Esophagus muscularis mucosa (tissue), 4 donors: ENCODE measurements around the gene GORASP1. TPM values are rescaled to one million over a fixed set of nuclear protein-coding genes. Genes with fewer than 3 reads are reported as not detected.

ENCODE experiments used
- DNase-seq: peaks from one replicate; pipeline ENCODE4 v3.0.0-alpha.2; 2017; ENCODE audit errors: extremely low spot score
- H3K27ac ChIP-seq, 4 donors: fragments of 200-600 bp; sonication (generic); replicated peaks in 1 of 4; 1 replicate in 3 of 4; 2 replicates in 1 of 4; pipeline ENCODE4 v1.5.1; 2016 to 2019; ENCODE audit warnings: mild to moderate bottlenecking in 1 of 4
- H3K27me3 ChIP-seq, 4 donors: fragments of 200-600 bp; sonication (generic); one replicate each; pipeline versions ENCODE4 v1.5.1 to v1.6.0; 2016 to 2019
- H3K36me3 ChIP-seq, 4 donors: fragments of 200-600 bp; sonication (generic); one replicate each; pipeline ENCODE4 v1.5.1; 2016 to 2019
- H3K4me1 ChIP-seq, 4 donors: fragments of 200-600 bp; sonication (generic); one replicate each; pipeline ENCODE4 v1.5.1; 2016 to 2019
- H3K4me3 ChIP-seq, 4 donors: fragments of 200-600 bp; sonication (generic); 1 replicate in 2 of 4; 2 replicates in 2 of 4; pipeline ENCODE4 v1.5.1; 2016 to 2019; ENCODE audit warnings: mild to moderate bottlenecking in 4 of 4, moderate library complexity in 1 of 4
- H3K9me3 ChIP-seq, 4 donors: fragments of 200-600 bp; sonication (generic); 1 replicate in 3 of 4; 2 replicates in 1 of 4; pipeline ENCODE4 v1.5.1; 2016 to 2019
- CTCF ChIP-seq, 3 experiments: fragments of 200-600 bp in 2 of 3; fragments of 450-650 bp in 1 of 3; sonication (generic) in 2 of 3; IDR thresholded peaks; one replicate each; pipeline ENCODE4 v1.5.1; 2017 to 2019; ENCODE audit warnings: antibody characterized with exemption in 3 of 3, mild to moderate bottlenecking in 2 of 3, moderate library complexity in 1 of 3
- EP300 ChIP-seq: sonication (generic); formaldehyde crosslinking; IDR thresholded peaks from one replicate; pipeline ENCODE4 v1.6.1; 2017; ENCODE audit warnings: antibody characterized with exemption
- POLR2A ChIP-seq: fragments of 450-650 bp; IDR thresholded peaks from one replicate; pipeline ENCODE4 v1.6.1; 2017; ENCODE audit warnings: antibody characterized with exemption, moderate library complexity, mild to moderate bottlenecking, low read depth
- POLR2AphosphoS5 ChIP-seq, 2 donors: sonication (generic); formaldehyde crosslinking; IDR thresholded peaks; one replicate each; pipeline ENCODE4 v1.6.1; 2017; ENCODE audit warnings: antibody characterized with exemption in 2 of 2
- WGBS: methylation state at CpG from one replicate; pipeline ENCODE4 v1.1.5; 2018; 5-methylcytosine and 5-hydroxymethylcytosine counted together
- intact Hi-C: fragments of 100-400 bp; cut with DNase I; formaldehyde crosslinking; loops from one replicate; pipeline ENCODE4 v1.15.1; 2023
- total RNA-seq, 4 donors: library from RNA; depleted of rRNA; stranded (reverse); fragments of >200 nt; gene quantifications; one replicate each; pipeline versions ENCODE4 v1.1.0 to v1.2.1, GENCODE V29; 2016

GORASP1 gene
- total RNA-seq, 4 donors from 2014 or later, result 53.7 to 88.7 (median 67.8) TPM

- WGBS, result 58% methylated on average over 3 of the region's 6 CpGs
- no peak for TF ChIP-seq EP300
- no peak for TF ChIP-seq CTCF (IDR thresholded peaks at IDR 0.05)
- TF ChIP-seq POLR2A, result no peak
- TF ChIP-seq POLR2AphosphoS5 (IDR thresholded peaks at IDR 0.05), result no peak
- peak; percentile 74 for DNase-seq
- no peak overlapping the region for H3K4me3 ChIP-seq
- H3K27me3 ChIP-seq, result no peaks in the 10 kb centered on the region
- peaks cover 13 to 35% (median 24%) of the 10 kb centered on the region in 4 donors for H3K36me3 ChIP-seq
- H3K9me3 ChIP-seq, result no peaks in the 10 kb centered on the region
- intact Hi-C loops, result no loop called here
- peaks cover 54 to 70% (median 67%) of the 10 kb centered on the region in 4 donors for H3K4me1 ChIP-seq
- peak overlapping the region; percentile 6 to 92 (median 44) for H3K27ac ChIP-seq
These were observed 3.5 kb downstream of the GORASP1 start for GRCh38 chr3:39103791-39104552.

- 79% methylated on average over 4 of the region's 4 CpGs for WGBS
- Histone ChIP-seq H3K4me3 (no peak overlapping the region), H3K4me1 (peaks cover 50 to 64% (median 60%) of the 10 kb centered on the region in 4 donors), H3K9me3 (no peaks in the 10 kb centered on the region), H3K27ac (peak overlapping the region in 3 of 4 donors; percentile 6 to 92 (median 44)), H3K27me3 (no peaks in the 10 kb centered on the region), H3K36me3 (peaks cover 20 to 42% (median 31%) of the 10 kb centered on the region in 4 donors)
- no peak for TF ChIP-seq POLR2AphosphoS5 (IDR thresholded peaks at IDR 0.05)
- TF ChIP-seq POLR2A, result no peak
- TF ChIP-seq CTCF (IDR thresholded peaks at IDR 0.05), result no peak
- no peak for TF ChIP-seq EP300
- intact Hi-C loops, result no loop called here
- no peak for DNase-seq
These were observed 4.1 kb downstream of the GORASP1 start for GRCh38 chr3:39103324-39103693.

GRCh38 chr3:39102504-39103323, 4.7 kb downstream of the GORASP1 start:
- H3K4me3 ChIP-seq, result no peak overlapping the region
- no peaks in the 10 kb centered on the region for H3K27me3 ChIP-seq
- intact Hi-C loops, result no loop called here
- 95% methylated on average over 8 of the region's 8 CpGs for WGBS
- H3K9me3 ChIP-seq, result no peaks in the 10 kb centered on the region
- H3K36me3 ChIP-seq, result peaks cover 26 to 48% (median 37%) of the 10 kb centered on the region in 4 donors
- H3K27ac ChIP-seq, result peak overlapping the region in 2 of 4 donors; percentile 6 to 92
- peaks cover 46 to 59% (median 55%) of the 10 kb centered on the region in 4 donors for H3K4me1 ChIP-seq
- TF ChIP-seq EP300 (no peak), POLR2A (no peak), POLR2AphosphoS5 (IDR thresholded peaks at IDR 0.05) (no peak), CTCF (IDR thresholded peaks at IDR 0.05) (no peak)
- peak; percentile 88 for DNase-seq

GRCh38 chr3:39101022-39101689, 6.3 kb downstream of the GORASP1 start:
- H3K36me3 ChIP-seq, result peaks cover 33 to 63% (median 52%) of the 10 kb centered on the region in 4 donors
- peak; percentile 77 for DNase-seq

More at GRCh38 chr3:39101022-39101689, 6.3 kb downstream of the GORASP1 start:
- Histone ChIP-seq H3K4me3 (no peak overlapping the region), H3K9me3 (no peaks in the 10 kb centered on the region), H3K27ac (peak overlapping the region in 2 of 4 donors; percentile 11 to 27), H3K27me3 (no peaks in the 10 kb centered on the region), H3K4me1 (peaks cover 42 to 57% (median 54%) of the 10 kb centered on the region in 4 donors)
- no peak for TF ChIP-seq EP300
- TF ChIP-seq CTCF (IDR thresholded peaks at IDR 0.05), result peak; percentile 41 to 64 (median 43)
- TF ChIP-seq POLR2A, result no peak
- 84% methylated on average over 5 of the region's 5 CpGs for WGBS
- intact Hi-C loops, result no loop called here
